DND-41 (cell line): ENCODE measurements around the gene PBX3.

Experiments used
- CTCF ChIP-seq: IDR thresholded peaks from 2 replicates; pipeline ENCODE4 v1.5.1; 2012; ENCODE audit warnings: borderline replicate concordance, low read length, moderate library complexity, mild to moderate bottlenecking; ENCODE audit not compliant: poor library complexity, severe bottlenecking; ENCODE audit errors: extremely low read depth
- EZH2 ChIP-seq: IDR thresholded peaks from 3 replicates; pipeline ENCODE4 v1.6.1; 2012; ENCODE audit warnings: borderline replicate concordance, low read depth, mild to moderate bottlenecking, moderate library complexity, low read length, inconsistent platforms; ENCODE audit not compliant: severe bottlenecking

GRCh38 chr9:125839317-125839716 lies 92.1 kb downstream of the PBX3 start:
- TF ChIP-seq CTCF (no peak), EZH2 (no peak)
